Peyer's patch (tissue), 4 donors: ENCODE results near the gene MYH13.

Experiments
- CTCF ChIP-seq, 6 experiments: fragments of 450-650 bp in 4 of 6; fragments of 200-600 bp in 2 of 6; sonication (generic) in 1 of 6; IDR thresholded peaks; one replicate each; pipeline ENCODE4 v1.5.1; 2017 to 2019; ENCODE audit warnings: antibody characterized with exemption in 6 of 6, mild to moderate bottlenecking in 3 of 6, moderate library complexity in 1 of 6
- POLR2A ChIP-seq, 2 donors: fragments of 450-650 bp; IDR thresholded peaks; one replicate each; pipeline ENCODE4 v1.5.1; 2017; ENCODE audit warnings: antibody characterized with exemption in 2 of 2, mild to moderate bottlenecking in 2 of 2, moderate library complexity in 2 of 2

- TF ChIP-seq CTCF (IDR thresholded peaks at IDR 0.05): no peak
- TF ChIP-seq POLR2A (IDR thresholded peaks at IDR 0.05): no peak
Observed at GRCh38 chr17:10396524-10397163, 23.8 kb upstream of the MYH13 start.
